HCT116 (cell line): Measurements from ENCODE around the gene RCAN2. TPM values are rescaled to one million over a fixed set of nuclear protein-coding genes. Genes with fewer than 3 reads are reported as not detected.

Source experiments
- ATAC-seq: fragments of 200-7000 bp; cut with Tn5 transposase; 2 replicates; pipeline ENCODE4 v1.9.1; 2020; ENCODE audit warnings: mild to moderate bottlenecking, moderate library complexity
- BruUV-seq: library from RNA; stranded (reverse); fragments of 400-500 nt; replicated peaks from 2 replicates; lab custom pipeline; 2021; lab: Mats Ljungman, UMichigan
- CTCF ChIA-PET: fragments of 300-600 bp; sonication (Branson Sonifier 250); formaldehyde crosslinking; loops from one replicate; lab custom pipeline; 2021; ENCODE audit warnings: antibody characterized with exemption; lab: Charles Lee
- POLR2A ChIA-PET: fragments of 300-600, 350-600 bp; sonication (Branson Sonifier 250); formaldehyde crosslinking; loops from one replicate; lab custom pipeline; 2021; ENCODE audit warnings: antibody characterized with exemption; lab: Charles Lee
- RAD21 ChIA-PET, 2 experiments: fragments of 300-600 bp; sonication (Branson Sonifier 250); formaldehyde crosslinking; loops; one replicate each; lab custom pipeline; 2023; ENCODE audit warnings: low total read pairs in 2 of 2; ENCODE audit not compliant: uncharacterized antibody in 2 of 2, unreplicated experiment in 2 of 2, low non-redundant PET in 1 of 2; lab: Charles Lee
- DNase-seq: peaks from one replicate; pipeline ENCODE4 v3.0.0-alpha.2; 2010; ENCODE audit warnings: low read depth, low spot score
- H2AFZ ChIP-seq: fragments of 200-600 bp; shearing (Covaris generic), sonication (generic); 2 replicates; pipeline ENCODE4 v1.6.1; 2017; ENCODE audit warnings: low read depth, mixed run types, mixed read lengths, antibody characterized with exemption, low read length; ENCODE audit not compliant: poor library complexity, severe bottlenecking
- H3K27ac ChIP-seq: 2 replicates; pipeline ENCODE4 v1.5.1; 2012; ENCODE audit warnings: low read depth, low read length
- H3K27me3 ChIP-seq: fragments of 200-600 bp; sonication (generic); 2 replicates; pipeline ENCODE4 v1.6.1; 2016; ENCODE audit warnings: mixed run types, low read length, mixed read lengths; ENCODE audit not compliant: insufficient read depth
- H3K36me3 ChIP-seq, 2 experiments: fragments of 200-500 bp in 1 of 2; fragments of 200-600 bp in 1 of 2; sonication (Bioruptor generic) in 1 of 2; sonication (generic) in 1 of 2; 2 replicates each; pipeline versions ENCODE4 v1.5.1 to v1.6.1; 2014 to 2016; ENCODE audit warnings: low read length in 2 of 2, inconsistent platforms in 1 of 2, mixed read lengths in 1 of 2, mixed run types in 1 of 2; ENCODE audit not compliant: insufficient read depth in 2 of 2, control insufficient read depth in 1 of 2
- H3K4me1 ChIP-seq, 2 experiments: fragments of 200-600 bp in 1 of 2; sonication (generic) in 1 of 2; 2 replicates each; pipeline versions ENCODE4 v1.5.1 to v1.6.1; 2012 to 2017; ENCODE audit warnings: low read length in 2 of 2, inconsistent platforms in 1 of 2, mild to moderate bottlenecking in 1 of 2, mixed read lengths in 1 of 2, mixed run types in 1 of 2, moderate library complexity in 1 of 2; ENCODE audit not compliant: insufficient read depth in 2 of 2, control insufficient read depth in 1 of 2
- H3K4me2 ChIP-seq: fragments of 200-600 bp; sonication (generic); 2 replicates; pipeline ENCODE4 v1.6.1; 2017; ENCODE audit warnings: mixed run types, low read length, mixed read lengths
- H3K4me3 ChIP-seq, 2 experiments: fragments of 200-600 bp in 1 of 2; sonication (generic) in 1 of 2; replicated peaks in 1 of 2; 2 replicates each; pipeline ENCODE4 v1.5.1; 2011 to 2016; ENCODE audit warnings: low read length in 2 of 2, control low read depth in 1 of 2, low read depth in 1 of 2, mild to moderate bottlenecking in 1 of 2, mixed read lengths in 1 of 2, mixed run types in 1 of 2
- H3K79me2 ChIP-seq: fragments of 200-600 bp; sonication (generic); 2 replicates; pipeline ENCODE4 v1.6.1; 2017; ENCODE audit warnings: mild to moderate bottlenecking, mixed run types, low read length, moderate library complexity, mixed read lengths; ENCODE audit not compliant: insufficient read depth
- H3K9ac ChIP-seq: fragments of 200-600 bp; sonication (generic); 2 replicates; pipeline ENCODE4 v1.6.1; 2016; ENCODE audit warnings: low read length, mixed read lengths
- H3K9me2 ChIP-seq: fragments of 200-600 bp; sonication (generic), shearing (Covaris generic); 2 replicates; pipeline ENCODE4 v1.6.1; 2017; ENCODE audit warnings: mixed run types, mild to moderate bottlenecking, moderate library complexity; ENCODE audit not compliant: insufficient read depth
- H3K9me3 ChIP-seq, 2 experiments: fragments of 200-500 bp in 1 of 2; fragments of 200-600 bp in 1 of 2; sonication (Bioruptor generic) in 1 of 2; sonication (generic) in 1 of 2; 2 replicates each; pipeline ENCODE4 v1.6.1; 2014 to 2017; ENCODE audit warnings: low read length in 2 of 2, mixed read lengths in 2 of 2, inconsistent platforms in 1 of 2, low read depth in 1 of 2, mild to moderate bottlenecking in 1 of 2, mixed run types in 1 of 2, moderate library complexity in 1 of 2; ENCODE audit not compliant: control insufficient read depth in 1 of 2, insufficient read depth in 1 of 2
- H4K20me1 ChIP-seq: fragments of 200-600 bp; sonication (generic), shearing (Covaris generic); 2 replicates; pipeline ENCODE4 v1.6.1; 2017; ENCODE audit warnings: mixed run types, mild to moderate bottlenecking, moderate library complexity; ENCODE audit not compliant: insufficient read depth
- EGR1 ChIP-seq: IDR thresholded peaks from 2 replicates; pipeline ENCODE4 v1.6.1; 2012; ENCODE audit warnings: low read depth
- ELF1 ChIP-seq: IDR thresholded peaks from 2 replicates; pipeline ENCODE4 v1.6.1; 2012; ENCODE audit warnings: low read depth, borderline replicate concordance
- EZH2phosphoT487 ChIP-seq: fragments of 200-600 bp; IDR thresholded peaks from 2 replicates; pipeline ENCODE4 v1.6.1; 2018; ENCODE audit warnings: antibody characterized with exemption, borderline replicate concordance
- POLR2A ChIP-seq: IDR thresholded peaks from 2 replicates; pipeline ENCODE4 v1.7.0; 2011; ENCODE audit warnings: borderline replicate concordance; ENCODE audit not compliant: insufficient read depth, insufficient read length; ENCODE audit errors: extremely low read depth
- POLR2AphosphoS5 ChIP-seq: IDR thresholded peaks from 2 replicates; pipeline ENCODE4 v1.6.1; 2011; ENCODE audit warnings: mild to moderate bottlenecking, low read depth, low read length, moderate library complexity
- RAD21 ChIP-seq: IDR thresholded peaks from 2 replicates; pipeline ENCODE4 v1.6.1; 2012; ENCODE audit warnings: low read depth, mild to moderate bottlenecking
- SIN3A ChIP-seq: IDR thresholded peaks from 2 replicates; pipeline ENCODE4 v1.6.1; 2012; ENCODE audit warnings: low read depth
- SP1 ChIP-seq: IDR thresholded peaks from 2 replicates; pipeline ENCODE4 v1.6.1; 2012; ENCODE audit warnings: low read depth
- SRF ChIP-seq: IDR thresholded peaks from 2 replicates; pipeline ENCODE4 v1.6.1; 2012; ENCODE audit warnings: low read depth
- ZFX ChIP-seq: fragments of 450-650 bp; IDR thresholded peaks from 2 replicates; pipeline ENCODE4 v1.6.1; 2017
- ZNF274 ChIP-seq: fragments of 200-500 bp; sonication (Bioruptor generic); IDR thresholded peaks from 2 replicates; pipeline ENCODE4 v1.6.1; 2014; ENCODE audit warnings: mild to moderate bottlenecking, low read depth, low read length, inconsistent platforms
- intact Hi-C: fragments of 100-400 bp; cut with micrococcal nuclease; formaldehyde crosslinking; loops from 2 replicates; pipeline ENCODE4 v1.10.0; 2022
- total RNA-seq: library from RNA; stranded (reverse); gene quantifications from one replicate; pipeline ENCODE4 v1.2.1, GENCODE V29; 2021; ENCODE audit not compliant: unreplicated experiment
- TF ChIP-seq, protein P1 (sequence below), 3 experiments: fragments of 200-600 bp in 1 of 3; sonication (generic) in 1 of 3; IDR thresholded peaks in 2 of 3; conservative IDR thresholded peaks in 1 of 3; 2 replicates each; pipeline ENCODE4 v1.5.1; 2012 to 2017; ENCODE audit warnings: low read depth in 2 of 3, low read length in 2 of 3, antibody characterized with exemption in 1 of 3, borderline replicate concordance in 1 of 3, control low read depth in 1 of 3, mild to moderate bottlenecking in 1 of 3, mixed read lengths in 1 of 3, mixed run types in 1 of 3, moderate library complexity in 1 of 3; ENCODE audit not compliant: insufficient read depth in 1 of 3
- TF ChIP-seq, protein P2 (sequence below): IDR thresholded peaks from 2 replicates; pipeline ENCODE4 v1.6.1; 2011; ENCODE audit warnings: mild to moderate bottlenecking, low read length, moderate library complexity; ENCODE audit not compliant: insufficient replicate concordance; ENCODE audit errors: extremely low read depth
- TF ChIP-seq, protein P3 (sequence below): IDR thresholded peaks from 2 replicates; pipeline ENCODE4 v1.6.1; 2012

RCAN2 gene
- total RNA-seq, 1 experiment from 2014 or later: 0.57 TPM

DNA sequence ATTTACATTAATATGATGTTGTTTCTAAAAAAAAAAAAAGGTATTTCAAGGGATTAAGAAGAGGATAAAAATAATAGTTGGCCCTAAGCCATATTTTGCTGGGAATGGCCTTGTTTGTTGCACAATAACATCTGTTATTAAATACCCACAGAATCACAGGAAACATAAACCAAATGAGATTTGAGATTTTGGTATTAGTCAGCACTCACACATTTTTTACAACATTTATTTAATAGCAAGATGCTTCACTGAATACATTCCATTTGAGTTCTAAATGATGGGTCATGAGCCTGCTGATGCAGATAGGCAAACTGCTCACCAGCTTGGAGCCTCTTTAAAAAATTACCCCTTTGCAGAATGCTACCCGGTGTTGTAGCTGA is 227.6 kb downstream of the RCAN2 start:
- Histone ChIP-seq H4K20me1 (no peaks in the 10 kb centered on the region), H3K4me3 (no peak overlapping the region), H3K79me2 (no peaks in the 10 kb centered on the region), H2AFZ (no peak overlapping the region), H3K36me3 (no peaks in the 10 kb centered on the region), H3K9me3 (no peaks in the 10 kb centered on the region), H3K27me3 (no peaks in the 10 kb centered on the region), H3K9me2 (no peaks in the 10 kb centered on the region), H3K4me1 (no peaks in the 10 kb centered on the region), H3K4me2 (no peak overlapping the region), H3K9ac (no peak overlapping the region), H3K27ac (no peak overlapping the region)
- DNase-seq (no peak), ATAC-seq (no peak)
- TF ChIP-seq EZH2phosphoT487: no peak
- BruUV-seq: no TSS peak
- RAD21 ChIA-PET: no interaction called here
- POLR2A ChIA-PET: no interaction called here
- CTCF ChIA-PET: no interaction called here
- intact Hi-C loops: no loop called here

DNA sequence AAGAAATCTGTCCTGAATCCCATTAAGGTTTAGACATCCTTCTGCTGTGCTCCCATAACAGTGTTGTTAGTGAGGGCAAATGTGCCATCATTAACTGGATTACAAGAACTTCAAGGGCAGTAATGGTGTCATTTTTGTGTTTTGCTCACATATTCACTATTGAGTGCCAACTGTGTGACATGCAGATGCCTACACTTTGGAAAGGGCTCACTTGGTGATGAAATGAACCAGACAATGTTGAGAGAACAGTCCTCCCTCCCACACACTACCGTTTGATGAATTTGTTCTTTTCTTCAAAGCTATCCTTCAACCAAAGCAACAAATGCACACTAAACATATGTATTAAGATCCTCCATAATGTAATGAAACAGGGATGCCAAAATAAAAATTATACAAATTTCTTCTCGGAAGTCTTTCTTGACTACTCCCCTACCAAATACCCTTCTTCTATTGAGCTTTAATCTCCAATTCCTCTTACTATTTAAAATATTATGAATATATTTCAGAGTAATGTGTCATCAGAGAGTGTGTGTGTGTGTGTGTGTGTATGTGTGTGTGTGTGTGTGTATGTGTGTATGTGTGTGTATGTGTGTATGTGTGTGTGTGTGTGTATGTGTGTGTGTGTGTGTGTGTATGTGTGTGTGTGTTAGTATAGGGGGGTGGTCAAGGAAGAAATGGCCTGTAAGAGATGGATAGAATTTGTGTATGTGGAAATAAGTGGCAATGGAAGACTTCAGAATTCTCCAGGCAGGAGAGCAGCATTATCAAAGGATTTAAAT is 228.1 kb downstream of the RCAN2 start:
- H3K4me3 ChIP-seq: no peak overlapping the region
- TF ChIP-seq SP1 (no peak), POLR2A (no peak), RAD21 (no peak), ELF1 (no peak), ZFX (no peak), EZH2phosphoT487 (no peak), POLR2AphosphoS5 (no peak), SIN3A (no peak), ZNF274 (no peak), SRF (no peak), EGR1 (no peak)
- TF ChIP-seq, protein P1, sequence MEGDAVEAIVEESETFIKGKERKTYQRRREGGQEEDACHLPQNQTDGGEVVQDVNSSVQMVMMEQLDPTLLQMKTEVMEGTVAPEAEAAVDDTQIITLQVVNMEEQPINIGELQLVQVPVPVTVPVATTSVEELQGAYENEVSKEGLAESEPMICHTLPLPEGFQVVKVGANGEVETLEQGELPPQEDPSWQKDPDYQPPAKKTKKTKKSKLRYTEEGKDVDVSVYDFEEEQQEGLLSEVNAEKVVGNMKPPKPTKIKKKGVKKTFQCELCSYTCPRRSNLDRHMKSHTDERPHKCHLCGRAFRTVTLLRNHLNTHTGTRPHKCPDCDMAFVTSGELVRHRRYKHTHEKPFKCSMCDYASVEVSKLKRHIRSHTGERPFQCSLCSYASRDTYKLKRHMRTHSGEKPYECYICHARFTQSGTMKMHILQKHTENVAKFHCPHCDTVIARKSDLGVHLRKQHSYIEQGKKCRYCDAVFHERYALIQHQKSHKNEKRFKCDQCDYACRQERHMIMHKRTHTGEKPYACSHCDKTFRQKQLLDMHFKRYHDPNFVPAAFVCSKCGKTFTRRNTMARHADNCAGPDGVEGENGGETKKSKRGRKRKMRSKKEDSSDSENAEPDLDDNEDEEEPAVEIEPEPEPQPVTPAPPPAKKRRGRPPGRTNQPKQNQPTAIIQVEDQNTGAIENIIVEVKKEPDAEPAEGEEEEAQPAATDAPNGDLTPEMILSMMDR (IDR thresholded peaks at IDR 0.05 in 2 of 3, conservative IDR thresholded peaks at IDR 0.05 in 1 of 3; ENCODE audit: borderline replicate concordance in 1 of 3, insufficient read depth in 1 of 3, low read depth in 2 of 3, low read length in 2 of 3): no peak
- TF ChIP-seq, protein P2, sequence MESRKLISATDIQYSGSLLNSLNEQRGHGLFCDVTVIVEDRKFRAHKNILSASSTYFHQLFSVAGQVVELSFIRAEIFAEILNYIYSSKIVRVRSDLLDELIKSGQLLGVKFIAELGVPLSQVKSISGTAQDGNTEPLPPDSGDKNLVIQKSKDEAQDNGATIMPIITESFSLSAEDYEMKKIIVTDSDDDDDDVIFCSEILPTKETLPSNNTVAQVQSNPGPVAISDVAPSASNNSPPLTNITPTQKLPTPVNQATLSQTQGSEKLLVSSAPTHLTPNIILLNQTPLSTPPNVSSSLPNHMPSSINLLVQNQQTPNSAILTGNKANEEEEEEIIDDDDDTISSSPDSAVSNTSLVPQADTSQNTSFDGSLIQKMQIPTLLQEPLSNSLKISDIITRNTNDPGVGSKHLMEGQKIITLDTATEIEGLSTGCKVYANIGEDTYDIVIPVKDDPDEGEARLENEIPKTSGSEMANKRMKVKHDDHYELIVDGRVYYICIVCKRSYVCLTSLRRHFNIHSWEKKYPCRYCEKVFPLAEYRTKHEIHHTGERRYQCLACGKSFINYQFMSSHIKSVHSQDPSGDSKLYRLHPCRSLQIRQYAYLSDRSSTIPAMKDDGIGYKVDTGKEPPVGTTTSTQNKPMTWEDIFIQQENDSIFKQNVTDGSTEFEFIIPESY: no peak
- TF ChIP-seq, protein P3, sequence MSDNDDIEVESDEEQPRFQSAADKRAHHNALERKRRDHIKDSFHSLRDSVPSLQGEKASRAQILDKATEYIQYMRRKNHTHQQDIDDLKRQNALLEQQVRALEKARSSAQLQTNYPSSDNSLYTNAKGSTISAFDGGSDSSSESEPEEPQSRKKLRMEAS: no peak
- H3K4me2 ChIP-seq: no peak overlapping the region
- no peak overlapping the region for H2AFZ ChIP-seq
- no peaks in the 10 kb centered on the region for H3K9me3 ChIP-seq
- no peaks in the 10 kb centered on the region for H4K20me1 ChIP-seq
- H3K79me2 ChIP-seq: no peaks in the 10 kb centered on the region
- no peaks in the 10 kb centered on the region for H3K27me3 ChIP-seq
- no TSS peak for BruUV-seq
- ChIA-PET POLR2A (no interaction called here), CTCF (no interaction called here), RAD21 (no interaction called here)
- H3K9me2 ChIP-seq: no peaks in the 10 kb centered on the region
- H3K4me1 ChIP-seq: no peaks in the 10 kb centered on the region
- DNase-seq (no peak), ATAC-seq (no peak)
- intact Hi-C loops: no loop called here
- no peak overlapping the region for H3K27ac ChIP-seq
- no peak overlapping the region for H3K9ac ChIP-seq
- H3K36me3 ChIP-seq: no peaks in the 10 kb centered on the region
